Testis (tissue), 3 donors: ENCODE results near the gene SEPTIN8. TPM values are rescaled to one million over a fixed set of nuclear protein-coding genes. Genes with fewer than 3 reads are reported as not detected.

Source experiments
- DNase-seq: peaks from one replicate; pipeline ENCODE4 v3.0.0-alpha.2; 2019
- H3K27ac ChIP-seq, 2 donors: fragments of 200-600 bp; sonication (generic); one replicate each; pipeline ENCODE4 v1.5.1; 2019
- H3K27me3 ChIP-seq: fragments of 200-600 bp; sonication (generic); one replicate; pipeline ENCODE4 v1.5.1; 2019
- H3K36me3 ChIP-seq: fragments of 200-600 bp; sonication (generic); one replicate; pipeline ENCODE4 v1.5.1; 2017; ENCODE audit warnings: low read depth; ENCODE audit errors: missing control alignments
- H3K4me1 ChIP-seq: fragments of 200-600 bp; sonication (generic); one replicate; pipeline ENCODE4 v1.5.1; 2019
- H3K4me3 ChIP-seq, 2 donors: fragments of 200-600 bp; sonication (generic); one replicate each; pipeline ENCODE4 v1.5.1; 2017 to 2019
- H3K9me3 ChIP-seq: fragments of 200-600 bp; sonication (generic); one replicate; pipeline ENCODE4 v1.5.1; 2017
- CTCF ChIP-seq, 3 experiments: fragments of 450-650 bp in 2 of 3; fragments of 200-600 bp in 1 of 3; sonication (generic) in 1 of 3; IDR thresholded peaks; one replicate each; pipeline ENCODE4 v1.5.1; 2016 to 2019; ENCODE audit warnings: antibody characterized with exemption in 3 of 3, mild to moderate bottlenecking in 2 of 3, moderate library complexity in 1 of 3
- POLR2A ChIP-seq: fragments of 450-650 bp; IDR thresholded peaks from one replicate; pipeline ENCODE4 v1.6.1; 2017; ENCODE audit warnings: antibody characterized with exemption, mild to moderate bottlenecking, moderate library complexity
- WGBS, 2 donors: methylation state at CpG; one replicate each; pipeline ENCODE4 v1.1.5; 2018; 5-methylcytosine and 5-hydroxymethylcytosine counted together
- intact Hi-C: fragments of 100-400 bp; cut with DNase I; formaldehyde crosslinking; loops from one replicate; pipeline ENCODE4 v1.15.1; 2023; ENCODE audit warnings: low total_unique reads
- polyA plus RNA-seq: library from polyadenylated mRNA; stranded (reverse); fragments of 350-450 nt; fragmentation: Illumina TruSeq; extraction: RNeasy Lipid Tissue Mini Kit (QIAGEN cat#74804); gene quantifications from one replicate; pipeline ENCODE4 v1.2.3, GENCODE V29; 2014; ENCODE audit warnings: low read depth, low replicate concordance; ENCODE audit not compliant: insufficient read depth
- total RNA-seq, 2 donors: library from RNA; depleted of rRNA; stranded (reverse); fragments of >200 nt; gene quantifications; one replicate each; pipeline ENCODE4 v1.2.3, GENCODE V29; 2016

SEPTIN8 gene
- total and polyA plus RNA-seq, 3 donors from 2014 or later, result 12.4 to 16.4 (median 13.9) TPM

GRCh38 chr5:132746592-132746953 is 30.5 kb downstream of the SEPTIN8 start:
- Histone ChIP-seq H3K27me3 (no peaks in the 10 kb centered on the region), H3K4me1 (no peaks in the 10 kb centered on the region), H3K9me3 (no peaks in the 10 kb centered on the region), H3K4me3 (peak overlapping the region in 1 of 2 donors; percentile 48), H3K36me3 (no peaks in the 10 kb centered on the region), H3K27ac (no peak overlapping the region)
- TF ChIP-seq POLR2A (no peak), CTCF (IDR thresholded peaks at IDR 0.05) (no peak)
- no peak for DNase-seq
- intact Hi-C loops, result no loop called here
- 25 to 26% methylated on average over 3 of the region's 3 CpGs for WGBS, 2 donors

GRCh38 chr5:132744659-132745058 is 32.4 kb downstream of the SEPTIN8 start:
- Histone ChIP-seq H3K4me3 (no peak overlapping the region), H3K27ac (no peak overlapping the region), H3K36me3 (no peaks in the 10 kb centered on the region), H3K9me3 (no peaks in the 10 kb centered on the region), H3K27me3 (no peaks in the 10 kb centered on the region), H3K4me1 (no peaks in the 10 kb centered on the region)
- TF ChIP-seq CTCF (IDR thresholded peaks at IDR 0.05) (no peak), POLR2A (no peak)
- DNase-seq, result no peak
- intact Hi-C loops, result no loop called here
- 69 to 92% methylated on average over 2 of the region's 2 CpGs for WGBS, 2 donors

- TF ChIP-seq POLR2A, result no peak
- no peak for TF ChIP-seq CTCF (IDR thresholded peaks at IDR 0.05)
- H3K36me3 ChIP-seq, result no peaks in the 10 kb centered on the region
- DNase-seq, result no peak
- no peak overlapping the region for H3K27ac ChIP-seq
- 92 to 96% methylated on average over 5 of the region's 5 CpGs for WGBS, 2 donors
- H3K27me3 ChIP-seq, result no peaks in the 10 kb centered on the region
- H3K9me3 ChIP-seq, result no peaks in the 10 kb centered on the region
- no peaks in the 10 kb centered on the region for H3K4me1 ChIP-seq
- no peak overlapping the region for H3K4me3 ChIP-seq
- intact Hi-C loops, result no loop called here
Measured at GRCh38 chr5:132742626-132743025, 34.4 kb downstream of the SEPTIN8 start.

GRCh38 chr5:132742158-132742557 is 34.9 kb downstream of the SEPTIN8 start:
- no peaks in the 10 kb centered on the region for H3K27me3 ChIP-seq
- WGBS, 2 donors, result 77 to 87% methylated on average over 2 of the region's 2 CpGs
- H3K4me3 ChIP-seq, result no peak overlapping the region
- H3K36me3 ChIP-seq, result no peaks in the 10 kb centered on the region
- TF ChIP-seq POLR2A, result no peak
- TF ChIP-seq CTCF (IDR thresholded peaks at IDR 0.05), result no peak
- intact Hi-C loops, result no loop called here
- H3K4me1 ChIP-seq, result no peaks in the 10 kb centered on the region
- no peaks in the 10 kb centered on the region for H3K9me3 ChIP-seq
- DNase-seq, result no peak
- H3K27ac ChIP-seq, result no peak overlapping the region

GRCh38 chr5:132739232-132739631 is 37.8 kb downstream of the SEPTIN8 start:
- H3K27me3 ChIP-seq, result no peaks in the 10 kb centered on the region
- no peak overlapping the region for H3K27ac ChIP-seq
- H3K4me3 ChIP-seq, result no peak overlapping the region
- DNase-seq, result no peak
- WGBS, 2 donors, result 79 to 88% methylated on average over 1 of the region's 1 CpG
- intact Hi-C loops, result no loop called here
- H3K9me3 ChIP-seq, result no peaks in the 10 kb centered on the region
- no peaks in the 10 kb centered on the region for H3K36me3 ChIP-seq
- peaks cover 7% of the 10 kb centered on the region for H3K4me1 ChIP-seq
- TF ChIP-seq POLR2A, result no peak
- TF ChIP-seq CTCF (IDR thresholded peaks at IDR 0.05), result no peak
